ENCODE results near the gene FCGR2B. TPM values are rescaled to one million over a fixed set of nuclear protein-coding genes. Genes with fewer than 3 reads are reported as not detected.
"Not testable (repeated sequence)": the region's sequence is repeated elsewhere in the genome, so short reads cannot be mapped to it uniquely, and the experiment has no call there.

The FCGR2B gene
- total and polyA plus RNA-seq, 2 donors (not counting 1 experiment from before 2014, with no cell fraction given), result 144 to 282 TPM

- Mint-ChIP-seq H3K9me3 (ENCODE audit: insufficient read depth) (no peaks in the 10 kb centered on the region), H3K4me3 (no peak overlapping the region), H3K27ac (peak overlapping the region; percentile 71), H3K27me3 (no peaks in the 10 kb centered on the region), H3K4me1 (peaks cover 60% of the 10 kb centered on the region)
- Histone ChIP-seq H3K4me3 (ENCODE audit: control extremely low read depth in 1 of 5, extremely low read depth in 1 of 5, insufficient read depth in 1 of 5, low read depth in 2 of 5, low read length in 4 of 5) (no peak overlapping the region), H2AFZ (ENCODE audit: insufficient read depth, low read depth, low read length, poor library complexity, severe bottlenecking) (no peak overlapping the region), H3K79me2 (ENCODE audit: control insufficient read depth, insufficient read depth, low read length) (no peaks in the 10 kb centered on the region), H3K27me3 (replicated peaks in 1 of 4; ENCODE audit: control extremely low read depth in 1 of 4, control insufficient read depth in 3 of 4, insufficient read depth in 4 of 4, low read length in 3 of 4) (peaks cover 0 to 7% (median 0%) of the 10 kb centered on the region in 4 experiments), H4K20me1 (ENCODE audit: control insufficient read depth, insufficient read depth, low read length, poor library complexity, severe bottlenecking) (no peaks in the 10 kb centered on the region), H3K4me2 (replicated peaks; ENCODE audit: low read depth, low read length, poor library complexity, severe bottlenecking) (no peak overlapping the region), H3K9ac (ENCODE audit: low read length) (no peak overlapping the region), H3K27ac (ENCODE audit: low read length in 2 of 2) (no peak overlapping the region), H3K9me3 (ENCODE audit: control extremely low read depth in 1 of 3, control insufficient read depth in 2 of 3, insufficient read depth in 1 of 3, low read length in 2 of 3) (no peaks in the 10 kb centered on the region), H3K4me1 (ENCODE audit: control insufficient read depth in 2 of 2, insufficient read depth in 2 of 2, low read length in 2 of 2) (peaks cover 42 to 50% of the 10 kb centered on the region in 2 donors), H3K36me3 (replicated peaks in 1 of 2; ENCODE audit: control extremely low read depth in 1 of 2, control insufficient read depth in 1 of 2, extremely low read depth in 1 of 2, insufficient read depth in 2 of 2, low read length in 1 of 2) (no peaks in the 10 kb centered on the region)
- POLR2A ChIA-PET, result interaction anchor here (0.6 to 2.1 kb wide), 3 partner anchors 15 to 37 kb away, joined by 3 to 10 read pairs (median 3); partner anchors contain the start of gene FCRLA
- DNase-seq (no peak), ATAC-seq (ENCODE audit: low read depth) (no peak)
- TF ChIP-seq EZH2 (IDR thresholded peaks at IDR 0.05; ENCODE audit: borderline replicate concordance, insufficient read depth, low read depth, low read length, poor library complexity, severe bottlenecking), result no peak
- no peak for TF ChIP-seq CTCF (IDR thresholded peaks at IDR 0.05)
- CTCF ChIA-PET, result interaction anchor here (1.2 to 2.0 kb wide), 2 partner anchors 14 to 16 kb away, joined by 4 to 5 read pairs; no protein-coding TSS in a partner anchor
- intact Hi-C loops (cut with micrococcal nuclease), result no loop called here
- 97% methylated on average over 6 of the region's 8 CpGs for WGBS (ENCODE audit: insufficient coverage)
Measured at GRCh38 chr1:161723459-161724141, 60.7 kb downstream of the FCGR2B start.

GRCh38 chr1:161725258-161725907 lies 62.4 kb downstream of the FCGR2B start:
- H3K9me3 Mint-ChIP-seq (ENCODE audit: insufficient read depth); ATAC-seq (ENCODE audit: low read depth); DNase-seq; H3K79me2 ChIP-seq (ENCODE audit: control insufficient read depth, insufficient read depth, low read length); H3K27me3 ChIP-seq (replicated peaks in 1 of 4; ENCODE audit: control extremely low read depth in 1 of 4, control insufficient read depth in 3 of 4, insufficient read depth in 4 of 4, low read length in 3 of 4); H3K36me3 ChIP-seq (replicated peaks in 1 of 2; ENCODE audit: control extremely low read depth in 1 of 2, control insufficient read depth in 1 of 2, extremely low read depth in 1 of 2, insufficient read depth in 2 of 2, low read length in 1 of 2); H3K27me3 Mint-ChIP-seq; H4K20me1 ChIP-seq (ENCODE audit: control insufficient read depth, insufficient read depth, low read length, poor library complexity, severe bottlenecking); H3K9me3 ChIP-seq (ENCODE audit: control extremely low read depth in 1 of 3, control insufficient read depth in 2 of 3, insufficient read depth in 1 of 3, low read length in 2 of 3): not testable (repeated sequence)
- WGBS (ENCODE audit: insufficient coverage), result 56% methylated on average over 21 of the region's 22 CpGs
- ChIA-PET CTCF (interaction anchor here (1.1 to 8.6 kb wide), 6 partner anchors 9 to 229 kb away, joined by 3 to 142 read pairs (median 10); partner anchors contain the start of gene FCRLA), POLR2A (interaction anchor here (0.5 to 4.1 kb wide), 9 partner anchors 9 to 1014 kb away, joined by 3 to 82 read pairs (median 6); partner anchors contain the start of genes CD48, DUSP12 and FCRLA)
- H3K4me2 ChIP-seq (replicated peaks; ENCODE audit: low read depth, low read length, poor library complexity, severe bottlenecking), result peak overlapping the region; percentile 97
- Mint-ChIP-seq H3K4me3 (peak overlapping the region; percentile 100), H3K4me1 (peaks cover 59% of the 10 kb centered on the region), H3K27ac (peak overlapping the region; percentile 97)
- H3K4me3 ChIP-seq (ENCODE audit: control extremely low read depth in 1 of 5, extremely low read depth in 1 of 5, insufficient read depth in 1 of 5, low read depth in 2 of 5, low read length in 4 of 5), result peak overlapping the region; percentile 64 to 88 (median 85)
- H3K4me1 ChIP-seq (ENCODE audit: control insufficient read depth in 2 of 2, insufficient read depth in 2 of 2, low read length in 2 of 2), result peaks cover 25 to 36% of the 10 kb centered on the region in 2 donors
- peak overlapping the region; percentile 93 for H2AFZ ChIP-seq (ENCODE audit: insufficient read depth, low read depth, low read length, poor library complexity, severe bottlenecking)
- H3K9ac ChIP-seq (ENCODE audit: low read length), result peak overlapping the region; percentile 83
- intact Hi-C loops (cut with micrococcal nuclease), result loop anchor here (5.0 kb wide), 1 partner anchor 43 kb away; no protein-coding TSS in a partner anchor
- H3K27ac ChIP-seq (ENCODE audit: low read length in 2 of 2), result peak overlapping the region; percentile 11 to 62

All from B cell (primary cell).